ENCODE measurements around the gene GLIS2.

GRCh38 chr16:4366016-4366415, 50.1 kb downstream of the GLIS2 start:
- TF ChIP-seq CTCF (conservative IDR thresholded peaks at IDR 0.05; ENCODE audit: low read depth, low read length), result no peak
- no peak for TF ChIP-seq EZH2 (IDR thresholded peaks at IDR 0.05; ENCODE audit: low read length, unreplicated experiment)
- TF ChIP-seq EZH2phosphoT487 (IDR thresholded peaks at IDR 0.05; ENCODE audit: borderline replicate concordance, low read length), result no peak
